Keratinocyte (primary cell): ENCODE measurements around the gene UMAD1. TPM values are rescaled to one million over a fixed set of nuclear protein-coding genes. Genes with fewer than 3 reads are reported as not detected.

ENCODE experiments used
- DNase-seq: peaks from one replicate; pipeline ENCODE4 v3.0.0-alpha.2; 2011; ENCODE audit warnings: low read depth, missing footprints, low spot score
- FAIRE-seq: peaks from 2 replicates; lab custom pipeline; 2011; peaks lifted over from hg19 to GRCh38; lab: Jason Lieb, UNC
- H2AFZ ChIP-seq: 2 replicates; pipeline ENCODE4 v1.6.0; 2012; ENCODE audit warnings: low read length, control low read depth, inconsistent platforms; ENCODE audit not compliant: control insufficient read depth
- H3K27ac ChIP-seq: 2 replicates; pipeline ENCODE4 v1.5.1; 2011; ENCODE audit warnings: low read length; ENCODE audit not compliant: control insufficient read depth, insufficient read depth
- H3K27me3 ChIP-seq: 3 replicates; pipeline ENCODE4 v1.6.0; 2011; ENCODE audit warnings: low read length; ENCODE audit not compliant: control insufficient read depth, insufficient read depth; ENCODE audit errors: extremely low read depth
- H3K36me3 ChIP-seq, 2 experiments: 2 replicates in 1 of 2; 3 replicates in 1 of 2; pipeline ENCODE4 v1.5.1; 2011; ENCODE audit warnings: low read length in 2 of 2, mild to moderate bottlenecking in 1 of 2; ENCODE audit not compliant: control insufficient read depth in 2 of 2, insufficient read depth in 2 of 2; ENCODE audit errors: extremely low read depth in 1 of 2
- H3K4me1 ChIP-seq: 3 replicates; pipeline ENCODE4 v1.5.1; 2011; ENCODE audit warnings: low read length; ENCODE audit not compliant: control insufficient read depth, insufficient read depth; ENCODE audit errors: extremely low read depth
- H3K4me2 ChIP-seq: 3 replicates; pipeline ENCODE4 v1.6.0; 2011; ENCODE audit warnings: low read depth, low read length; ENCODE audit not compliant: control insufficient read depth, insufficient read depth; ENCODE audit errors: extremely low read depth
- H3K4me3 ChIP-seq, 3 experiments: fragments of 200-600 bp in 1 of 3; sonication (generic) in 1 of 3; 2 replicates in 2 of 3; 3 replicates in 1 of 3; pipeline ENCODE4 v1.5.1; 2011 to 2016; ENCODE audit warnings: low read length in 3 of 3, mild to moderate bottlenecking in 3 of 3, control low read depth in 2 of 3, inconsistent platforms in 1 of 3, low read depth in 1 of 3, mixed read lengths in 1 of 3, mixed run types in 1 of 3, moderate library complexity in 1 of 3; ENCODE audit not compliant: control insufficient read depth in 2 of 3, insufficient read depth in 2 of 3; ENCODE audit errors: extremely low read depth in 1 of 3
- H3K79me2 ChIP-seq: 2 replicates; pipeline ENCODE4 v1.6.0; 2012; ENCODE audit warnings: low read length; ENCODE audit not compliant: control insufficient read depth, insufficient read depth
- H3K9ac ChIP-seq: 3 replicates; pipeline ENCODE4 v1.6.0; 2011; ENCODE audit warnings: low read length; ENCODE audit not compliant: control insufficient read depth, insufficient read depth; ENCODE audit errors: extremely low read depth
- H3K9me1 ChIP-seq: 3 replicates; pipeline ENCODE4 v1.6.0; 2011; ENCODE audit warnings: low read length; ENCODE audit not compliant: control insufficient read depth, insufficient read depth; ENCODE audit errors: extremely low read depth
- H3K9me3 ChIP-seq: 2 replicates; pipeline ENCODE4 v1.5.1; 2012; ENCODE audit warnings: low read depth, low read length; ENCODE audit not compliant: control insufficient read depth
- H4K20me1 ChIP-seq: 3 replicates; pipeline ENCODE4 v1.6.0; 2011; ENCODE audit warnings: low read length; ENCODE audit not compliant: control insufficient read depth, insufficient read depth; ENCODE audit errors: extremely low read depth
- CTCF ChIP-seq, 3 experiments: IDR thresholded peaks in 1 of 3; conservative IDR thresholded peaks in 1 of 3; optimal IDR thresholded peaks in 1 of 3; 2 replicates in 2 of 3; 3 replicates in 1 of 3; pipeline versions ENCODE3 to v1.5.1; 2011; ENCODE audit warnings: low read length in 3 of 3, mild to moderate bottlenecking in 3 of 3, moderate library complexity in 2 of 3, control low read depth in 1 of 3, inconsistent platforms in 1 of 3; ENCODE audit not compliant: insufficient read depth in 2 of 3; ENCODE audit errors: extremely low read depth in 1 of 3
- EZH2 ChIP-seq: IDR thresholded peaks from one replicate; pipeline ENCODE4 v1.6.1; 2012; ENCODE audit warnings: inconsistent platforms, mild to moderate bottlenecking, low read length, moderate library complexity
- dilution Hi-C: fragments of 300-500 bp; cut with MboI; formaldehyde crosslinking; loops from one replicate; pipeline ENCODE4 v1.7.0; 2020; ENCODE audit warnings: low sequenced_read_pairs; ENCODE audit not compliant: extremely low pct_ligation_motif_present
- polyA plus RNA-seq, 5 experiments: library from polyadenylated mRNA; depleted of rRNA in 3 of 5; stranded (reverse) in 3 of 5; stranded (forward) in 1 of 5; unstranded in 1 of 5; fragments of >200 nt; gene quantifications; 1 replicate in 1 of 5; 2 replicates in 3 of 5; 3 replicates in 1 of 5; pipeline versions ENCODE4 v1.2.1 to v1.2.3, GENCODE V29; 2011 to 2012; ENCODE audit warnings: missing spikeins in 2 of 5, low read depth in 1 of 5, low replicate concordance in 1 of 5

UMAD1 gene
- polyA plus RNA-seq, 1 donor (not counting 4 experiments of a cell fraction or from before 2014, with no cell fraction given) = 18.2 TPM

- Histone ChIP-seq H3K36me3 (no peaks in the 10 kb centered on the region), H3K27me3 (no peaks in the 10 kb centered on the region), H3K9me3 (no peaks in the 10 kb centered on the region), H3K4me2 (no peak overlapping the region), H3K9me1 (no peaks in the 10 kb centered on the region), H3K4me3 (no peak overlapping the region), H3K79me2 (no peaks in the 10 kb centered on the region), H3K4me1 (no peaks in the 10 kb centered on the region), H2AFZ (no peak overlapping the region), H3K9ac (no peak overlapping the region), H3K27ac (no peak overlapping the region), H4K20me1 (no peaks in the 10 kb centered on the region)
- dilution Hi-C loops = no loop called here
- TF ChIP-seq CTCF (optimal IDR thresholded peaks at IDR 0.05 in 1 of 3, IDR thresholded peaks at IDR 0.05 in 1 of 3, conservative IDR thresholded peaks at IDR 0.05 in 1 of 3; ENCODE audit: extremely low read depth in 1 of 3, insufficient read depth in 2 of 3, low read length in 3 of 3) (no peak), EZH2 (no peak)
- no peak for FAIRE-seq
- DNase-seq = no peak
Observed at GRCh38 chr7:7618410-7618809, 22.1 kb upstream of the UMAD1 start.

- DNase-seq (no peak), FAIRE-seq (no peak)
- H3K27me3 ChIP-seq = no peaks in the 10 kb centered on the region
- H3K4me3 ChIP-seq = no peak overlapping the region
- no peaks in the 10 kb centered on the region for H3K79me2 ChIP-seq
- no peak overlapping the region for H3K9ac ChIP-seq
- no peaks in the 10 kb centered on the region for H4K20me1 ChIP-seq
- H2AFZ ChIP-seq = no peak overlapping the region
- TF ChIP-seq EZH2 = no peak
- no peak for TF ChIP-seq CTCF (optimal IDR thresholded peaks at IDR 0.05 in 1 of 3, IDR thresholded peaks at IDR 0.05 in 1 of 3, conservative IDR thresholded peaks at IDR 0.05 in 1 of 3; ENCODE audit: extremely low read depth in 1 of 3, insufficient read depth in 2 of 3, low read length in 3 of 3)
- H3K4me1 ChIP-seq = no peaks in the 10 kb centered on the region
- dilution Hi-C loops = no loop called here
- H3K36me3 ChIP-seq = no peaks in the 10 kb centered on the region
- no peak overlapping the region for H3K27ac ChIP-seq
- no peak overlapping the region for H3K4me2 ChIP-seq
- no peaks in the 10 kb centered on the region for H3K9me1 ChIP-seq
- H3K9me3 ChIP-seq = no peaks in the 10 kb centered on the region
Observed at GRCh38 chr7:7620236-7620635, 20.3 kb upstream of the UMAD1 start.
